ENCODE measurements around the gene ZNF804A.

Gene ZNF804A

DNA sequence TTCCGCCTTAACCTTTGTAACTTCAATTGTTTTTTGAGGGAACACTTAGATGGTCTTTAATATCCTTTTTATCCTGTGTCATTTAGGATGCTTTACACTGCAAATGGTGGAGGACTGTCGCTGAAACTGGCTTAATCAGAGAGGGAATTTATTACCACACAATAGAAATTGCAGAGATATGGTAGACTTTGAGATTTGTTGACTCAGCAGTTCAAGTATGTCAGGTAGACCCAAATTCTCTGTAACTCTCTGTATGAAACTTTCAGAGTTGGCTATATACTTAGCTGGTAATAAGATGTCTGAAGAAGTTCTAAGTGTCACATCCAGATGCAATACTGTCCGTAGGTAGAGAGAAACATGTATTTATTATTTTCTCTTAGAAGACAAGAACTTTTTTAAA lies 100.1 kb downstream of the ZNF804A start:
- no peak for TF ChIP-seq CTCF (IDR thresholded peaks at IDR 0.05)
- H3K27ac ChIP-seq = no peak overlapping the region
- no peaks in the 10 kb centered on the region for H3K36me3 ChIP-seq
- no peak overlapping the region for H3K4me3 ChIP-seq
- no peaks in the 10 kb centered on the region for H3K4me1 ChIP-seq
- intact Hi-C loops (cut with DNase I; ENCODE audit: low total_unique reads) = no loop called here
- no peaks in the 10 kb centered on the region for H3K27me3 ChIP-seq
- DNase-seq = no peak
- H3K9me3 ChIP-seq = peaks cover 0 to 3% (median 0%) of the 10 kb centered on the region in 3 donors

- no peaks in the 10 kb centered on the region for H3K27me3 ChIP-seq
- no peak overlapping the region for H3K27ac ChIP-seq
- no peak for DNase-seq
- H3K4me1 ChIP-seq = no peaks in the 10 kb centered on the region
- no peaks in the 10 kb centered on the region for H3K36me3 ChIP-seq
- H3K4me3 ChIP-seq = no peak overlapping the region
- no peaks in the 10 kb centered on the region for H3K9me3 ChIP-seq
- TF ChIP-seq CTCF (IDR thresholded peaks at IDR 0.05) = no peak
- intact Hi-C loops (cut with DNase I; ENCODE audit: low total_unique reads) = no loop called here
Measured at GRCh38 chr2:184721881-184722280, 123.6 kb downstream of the ZNF804A start.

GRCh38 chr2:184727813-184728212 lies 129.5 kb downstream of the ZNF804A start:
- Histone ChIP-seq H3K4me1 (no peaks in the 10 kb centered on the region), H3K27ac (no peak overlapping the region), H3K4me3 (no peak overlapping the region), H3K27me3 (no peaks in the 10 kb centered on the region), H3K36me3 (no peaks in the 10 kb centered on the region), H3K9me3 (no peaks in the 10 kb centered on the region)
- TF ChIP-seq CTCF (IDR thresholded peaks at IDR 0.05) = no peak
- no peak for DNase-seq
- intact Hi-C loops (cut with DNase I; ENCODE audit: low total_unique reads) = no loop called here

DNA sequence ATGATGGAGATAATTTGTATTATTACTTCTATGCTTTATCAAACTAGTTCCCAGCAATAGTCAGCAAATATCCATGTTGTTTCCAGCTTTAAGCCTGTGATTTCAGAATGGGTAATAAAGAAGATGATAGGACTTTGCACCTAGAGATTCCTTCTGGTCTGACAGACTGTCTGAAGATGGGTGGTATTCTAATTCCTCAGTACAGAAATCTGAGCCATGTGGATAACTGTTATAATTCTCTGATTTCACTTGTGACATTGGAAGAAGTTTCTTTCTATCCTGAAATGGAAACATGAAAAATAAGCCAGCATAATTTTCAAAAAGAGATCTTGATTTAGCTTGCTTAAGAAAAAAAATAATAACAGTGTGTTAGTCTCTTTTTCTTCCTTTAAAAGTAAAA lies 130.1 kb downstream of the ZNF804A start:
- intact Hi-C loops (cut with DNase I; ENCODE audit: low total_unique reads) = no loop called here
- TF ChIP-seq CTCF (IDR thresholded peaks at IDR 0.05) = no peak
- DNase-seq = no peak
- H3K4me1 ChIP-seq = no peaks in the 10 kb centered on the region
- H3K4me3 ChIP-seq = no peak overlapping the region
- no peaks in the 10 kb centered on the region for H3K27me3 ChIP-seq
- no peaks in the 10 kb centered on the region for H3K36me3 ChIP-seq
- no peak overlapping the region for H3K27ac ChIP-seq
- no peaks in the 10 kb centered on the region for H3K9me3 ChIP-seq

DNA sequence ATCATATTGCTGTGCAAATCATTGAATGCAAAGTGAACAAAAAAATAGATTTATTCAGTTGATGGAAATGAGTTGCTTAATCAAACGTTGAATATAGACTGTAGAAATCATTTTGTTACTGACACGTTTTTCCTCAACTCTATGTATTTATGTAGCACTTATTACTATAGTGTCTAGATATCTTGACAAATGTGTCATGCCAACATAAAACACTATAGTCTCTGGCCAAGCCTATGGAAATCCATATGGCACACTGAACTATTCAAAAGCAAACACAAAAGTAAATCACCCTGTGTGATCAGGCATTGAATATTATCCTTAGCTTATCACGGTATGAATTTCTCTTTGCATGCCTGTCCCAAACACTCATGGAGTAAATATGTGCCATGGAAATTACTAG lies 131.3 kb downstream of the ZNF804A start:
- TF ChIP-seq CTCF (IDR thresholded peaks at IDR 0.05) = no peak
- intact Hi-C loops (cut with DNase I; ENCODE audit: low total_unique reads) = no loop called here
- no peak for DNase-seq
- H3K9me3 ChIP-seq = no peaks in the 10 kb centered on the region
- no peak overlapping the region for H3K4me3 ChIP-seq
- no peaks in the 10 kb centered on the region for H3K4me1 ChIP-seq
- H3K36me3 ChIP-seq = no peaks in the 10 kb centered on the region
- H3K27ac ChIP-seq = no peak overlapping the region
- H3K27me3 ChIP-seq = no peaks in the 10 kb centered on the region

DNA sequence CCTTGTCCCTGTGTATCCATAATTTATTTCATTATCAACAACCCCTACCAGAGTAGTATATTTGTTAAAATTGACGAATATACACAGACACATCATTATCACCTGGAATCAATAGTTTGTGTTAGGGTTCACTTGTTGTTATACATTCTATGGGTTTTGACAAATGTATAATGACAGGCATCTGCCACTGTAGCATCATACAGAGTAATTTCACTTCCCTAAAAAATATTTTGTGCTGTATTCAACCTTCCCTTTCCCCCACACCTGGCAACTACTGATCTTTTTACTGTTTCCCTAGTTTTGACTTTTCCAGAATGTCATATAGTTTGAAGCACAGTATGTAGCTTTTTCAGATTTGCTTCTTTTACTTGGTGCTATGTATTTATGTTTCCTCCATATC lies 132.0 kb downstream of the ZNF804A start:
- intact Hi-C loops (cut with DNase I; ENCODE audit: low total_unique reads) = no loop called here
- no peak for TF ChIP-seq CTCF (IDR thresholded peaks at IDR 0.05)
- Histone ChIP-seq H3K36me3 (no peaks in the 10 kb centered on the region), H3K9me3 (no peaks in the 10 kb centered on the region), H3K27ac (no peak overlapping the region), H3K4me1 (no peaks in the 10 kb centered on the region), H3K4me3 (no peak overlapping the region), H3K27me3 (no peaks in the 10 kb centered on the region)
- DNase-seq = no peak

All from tibial artery (tissue), 4 donors.